Activated CD8-positive, alpha-beta T cell treated with anti-CD3 and anti-CD28 coated beads, Interleukin-2, amount 10 ng/mL, durations not matched to agents 7 days and 5 days (primary cell): ENCODE data around the gene CHN2. TPM values are rescaled to one million over a fixed set of nuclear protein-coding genes. Genes with fewer than 3 reads are reported as not detected.
A peak's percentile ranks its signal among the peaks of the same experiment; 100 is the strongest.

Experiments used
- ATAC-seq: fragments of 150-1000 bp; cut with Tn5 transposase; one replicate; pipeline ENCODE4 v1.10.0; 2021; ENCODE audit warnings: moderate library complexity
- CTCF ChIA-PET: fragments of 350-600 bp; sonication (Branson Sonifier 250); formaldehyde crosslinking; loops from one replicate; lab custom pipeline; 2021; ENCODE audit warnings: antibody characterized with exemption; lab: Charles Lee
- POLR2A ChIA-PET: fragments of 350-600 bp; sonication (Branson Sonifier 250); formaldehyde crosslinking; loops from one replicate; lab custom pipeline; 2021; ENCODE audit warnings: antibody characterized with exemption; lab: Charles Lee
- DNase-seq: peaks from one replicate; pipeline ENCODE4 v3.0.0-alpha.2; 2020
- H3K27ac Mint-ChIP-seq: one replicate; pipeline ENCODE4 v1.8.0; 2021; ENCODE audit warnings: mild to moderate bottlenecking, mixed read lengths
- H3K27me3 Mint-ChIP-seq: one replicate; pipeline ENCODE4 v1.8.0; 2021; ENCODE audit warnings: low read depth, mixed read lengths
- H3K36me3 Mint-ChIP-seq: one replicate; pipeline ENCODE4 v1.8.0; 2021; ENCODE audit warnings: low read depth, mixed read lengths
- H3K4me1 Mint-ChIP-seq: one replicate; pipeline ENCODE4 v1.8.0; 2021; ENCODE audit warnings: low read depth, mixed read lengths
- H3K4me3 Mint-ChIP-seq: one replicate; pipeline ENCODE4 v1.8.0; 2021; ENCODE audit warnings: mild to moderate bottlenecking, mixed read lengths
- H3K9me3 Mint-ChIP-seq: one replicate; pipeline ENCODE4 v1.8.0; 2022; ENCODE audit warnings: mixed read lengths; ENCODE audit not compliant: insufficient read depth
- total RNA-seq, 2 experiments: library from RNA; stranded (reverse); gene quantifications; one replicate each; pipeline ENCODE4 v1.2.3, GENCODE V29; 2021

CHN2 gene
- total RNA-seq, 2 experiments from 2014 or later, result 8.7 to 9.2 TPM

GRCh38 chr7:29335188-29336083 is 140.9 kb downstream of the CHN2 start:
- CTCF ChIA-PET, result interaction anchor here (0.9 to 2.5 kb wide), 4 partner anchors 51 to 179 kb away, joined by 3 to 7 read pairs (median 3); no protein-coding TSS in a partner anchor
- peaks cover 44% of the 10 kb centered on the region for H3K4me1 Mint-ChIP-seq

GRCh38 chr7:29337546-29338116 is 143.1 kb downstream of the CHN2 start:
- peak overlapping the region; percentile 45 for H3K4me3 Mint-ChIP-seq
- DNase-seq (peak; percentile 73), ATAC-seq (peak; percentile 93)
- POLR2A ChIA-PET, result interaction anchor here (0.6 to 1.8 kb wide), 2 partner anchors 246 to 503 kb away, joined by 3 to 4 read pairs; no protein-coding TSS in a partner anchor
- peaks cover 44% of the 10 kb centered on the region for H3K4me1 Mint-ChIP-seq
- CTCF ChIA-PET, result interaction anchor here (0.6 to 3.0 kb wide), 7 partner anchors 8 to 411 kb away, joined by 3 to 14 read pairs (median 4); no protein-coding TSS in a partner anchor
- no peaks in the 10 kb centered on the region for H3K36me3 Mint-ChIP-seq
- no peaks in the 10 kb centered on the region for H3K9me3 Mint-ChIP-seq
- H3K27me3 Mint-ChIP-seq, result no peaks in the 10 kb centered on the region
- H3K27ac Mint-ChIP-seq, result peak overlapping the region; percentile 71

More at GRCh38 chr7:29335188-29336083, 140.9 kb downstream of the CHN2 start:
- no peak overlapping the region for H3K4me3 Mint-ChIP-seq
- POLR2A ChIA-PET, result interaction anchor here (0.9 kb wide), 1 partner anchor 49 kb away, joined by 5 read pairs; no protein-coding TSS in a partner anchor
- no peak overlapping the region for H3K27ac Mint-ChIP-seq
- H3K9me3 Mint-ChIP-seq, result no peaks in the 10 kb centered on the region
- no peaks in the 10 kb centered on the region for H3K27me3 Mint-ChIP-seq
- DNase-seq (peak; percentile 28), ATAC-seq (no peak)
- no peaks in the 10 kb centered on the region for H3K36me3 Mint-ChIP-seq

- Mint-ChIP-seq H3K4me3 (no peak overlapping the region), H3K4me1 (peaks cover 32% of the 10 kb centered on the region), H3K36me3 (no peaks in the 10 kb centered on the region), H3K27me3 (no peaks in the 10 kb centered on the region), H3K9me3 (no peaks in the 10 kb centered on the region), H3K27ac (no peak overlapping the region)
- ChIA-PET POLR2A (no interaction called here), CTCF (no interaction called here)
- DNase-seq (no peak), ATAC-seq (no peak)
These were observed 146.1 kb downstream of the CHN2 start for GRCh38 chr7:29340696-29341095.

GRCh38 chr7:29341156-29341555 is 146.6 kb downstream of the CHN2 start:
- ChIA-PET POLR2A (no interaction called here), CTCF (interaction anchor here (0.9 kb wide), 1 partner anchor 235 kb away, joined by 3 read pairs; no protein-coding TSS in a partner anchor)
- Mint-ChIP-seq H3K27me3 (no peaks in the 10 kb centered on the region), H3K4me3 (no peak overlapping the region), H3K9me3 (no peaks in the 10 kb centered on the region), H3K36me3 (no peaks in the 10 kb centered on the region), H3K4me1 (peaks cover 28% of the 10 kb centered on the region), H3K27ac (no peak overlapping the region)
- DNase-seq (no peak), ATAC-seq (no peak)

- Mint-ChIP-seq H3K27me3 (peaks cover 4% of the 10 kb centered on the region), H3K36me3 (no peaks in the 10 kb centered on the region), H3K4me3 (no peak overlapping the region), H3K4me1 (peaks cover 12% of the 10 kb centered on the region), H3K27ac (no peak overlapping the region), H3K9me3 (no peaks in the 10 kb centered on the region)
- POLR2A ChIA-PET, result interaction anchor here (0.8 kb wide), 1 partner anchor 15 kb away, joined by 3 read pairs; no protein-coding TSS in a partner anchor
- no peak for ATAC-seq
- CTCF ChIA-PET, result interaction anchor here (1.7 kb wide), 2 partner anchors 153 to 417 kb away, joined by 5 to 13 read pairs; no protein-coding TSS in a partner anchor
- no peak for DNase-seq
These were observed 148.2 kb downstream of the CHN2 start for GRCh38 chr7:29342761-29343160.

GRCh38 chr7:29343399-29343798 is 148.8 kb downstream of the CHN2 start:
- CTCF ChIA-PET, result interaction anchor here (0.9 to 1.7 kb wide), 3 partner anchors 65 to 417 kb away, joined by 3 to 13 read pairs (median 5); no protein-coding TSS in a partner anchor
- Mint-ChIP-seq H3K27me3 (peaks cover 4% of the 10 kb centered on the region), H3K4me3 (no peak overlapping the region), H3K9me3 (no peaks in the 10 kb centered on the region), H3K4me1 (peaks cover 5% of the 10 kb centered on the region), H3K36me3 (no peaks in the 10 kb centered on the region), H3K27ac (no peak overlapping the region)
- POLR2A ChIA-PET, result interaction anchor here (0.8 kb wide), 1 partner anchor 14 kb away, joined by 3 read pairs; no protein-coding TSS in a partner anchor
- DNase-seq (peak; percentile 44), ATAC-seq (peak; percentile 71)

GRCh38 chr7:29344334-29344978 is 149.9 kb downstream of the CHN2 start:
- no peak for DNase-seq
- Mint-ChIP-seq H3K4me3 (no peak overlapping the region), H3K27ac (no peak overlapping the region), H3K4me1 (no peaks in the 10 kb centered on the region), H3K9me3 (no peaks in the 10 kb centered on the region), H3K36me3 (no peaks in the 10 kb centered on the region), H3K27me3 (peaks cover 4% of the 10 kb centered on the region)
- ATAC-seq, result no peak
- POLR2A ChIA-PET, result no interaction called here
- CTCF ChIA-PET, result interaction anchor here (1.4 to 2.7 kb wide), 4 partner anchors 61 to 238 kb away, joined by 3 to 36 read pairs (median 13); no protein-coding TSS in a partner anchor

GRCh38 chr7:29345590-29345989 is 151.0 kb downstream of the CHN2 start:
- H3K4me1 Mint-ChIP-seq, result no peaks in the 10 kb centered on the region
- ChIA-PET CTCF (interaction anchor here (0.7 to 2.7 kb wide), 12 partner anchors 8 to 423 kb away, joined by 3 to 36 read pairs (median 6); no protein-coding TSS in a partner anchor), POLR2A (no interaction called here)
- H3K9me3 Mint-ChIP-seq, result no peaks in the 10 kb centered on the region
- no peak overlapping the region for H3K27ac Mint-ChIP-seq
- DNase-seq (peak; percentile 50), ATAC-seq (peak; percentile 61)
- H3K4me3 Mint-ChIP-seq, result no peak overlapping the region
- H3K36me3 Mint-ChIP-seq, result no peaks in the 10 kb centered on the region
- H3K27me3 Mint-ChIP-seq, result peaks cover 4% of the 10 kb centered on the region

- no peak overlapping the region for H3K4me3 Mint-ChIP-seq
- no peaks in the 10 kb centered on the region for H3K4me1 Mint-ChIP-seq
- ATAC-seq (no peak), DNase-seq (no peak)
- no peaks in the 10 kb centered on the region for H3K36me3 Mint-ChIP-seq
- CTCF ChIA-PET, result interaction anchor here (0.9 to 2.7 kb wide), 12 partner anchors 9 to 424 kb away, joined by 3 to 36 read pairs (median 6); no protein-coding TSS in a partner anchor
- H3K9me3 Mint-ChIP-seq, result no peaks in the 10 kb centered on the region
- peaks cover 4% of the 10 kb centered on the region for H3K27me3 Mint-ChIP-seq
- H3K27ac Mint-ChIP-seq, result no peak overlapping the region
- POLR2A ChIA-PET, result no interaction called here
These were observed 151.8 kb downstream of the CHN2 start for GRCh38 chr7:29346231-29346978.

GRCh38 chr7:29349362-29349761 is 154.8 kb downstream of the CHN2 start:
- H3K36me3 Mint-ChIP-seq, result no peaks in the 10 kb centered on the region
- ChIA-PET CTCF (no interaction called here), POLR2A (interaction anchor here (0.7 kb wide), 1 partner anchor 10 kb away, joined by 3 read pairs; no protein-coding TSS in a partner anchor)
- DNase-seq (no peak), ATAC-seq (no peak)
- peaks cover 4% of the 10 kb centered on the region for H3K27me3 Mint-ChIP-seq
- H3K4me1 Mint-ChIP-seq, result no peaks in the 10 kb centered on the region
- no peak overlapping the region for H3K27ac Mint-ChIP-seq
- H3K4me3 Mint-ChIP-seq, result no peak overlapping the region
- no peaks in the 10 kb centered on the region for H3K9me3 Mint-ChIP-seq
